ENCODE measurements around the gene HACD4.
"Not testable (repeated sequence)": the region's sequence is repeated elsewhere in the genome, so short reads cannot be mapped to it uniquely, and the experiment has no call there.

Gene HACD4

GRCh38 chr9:21016701-21017491 is 14.5 kb downstream of the HACD4 start:
- no peak for DNase-seq (ENCODE audit: low read depth)

- no peak for DNase-seq (ENCODE audit: low read depth)
Observed at GRCh38 chr9:21015995-21016394, 15.4 kb downstream of the HACD4 start.

DNA sequence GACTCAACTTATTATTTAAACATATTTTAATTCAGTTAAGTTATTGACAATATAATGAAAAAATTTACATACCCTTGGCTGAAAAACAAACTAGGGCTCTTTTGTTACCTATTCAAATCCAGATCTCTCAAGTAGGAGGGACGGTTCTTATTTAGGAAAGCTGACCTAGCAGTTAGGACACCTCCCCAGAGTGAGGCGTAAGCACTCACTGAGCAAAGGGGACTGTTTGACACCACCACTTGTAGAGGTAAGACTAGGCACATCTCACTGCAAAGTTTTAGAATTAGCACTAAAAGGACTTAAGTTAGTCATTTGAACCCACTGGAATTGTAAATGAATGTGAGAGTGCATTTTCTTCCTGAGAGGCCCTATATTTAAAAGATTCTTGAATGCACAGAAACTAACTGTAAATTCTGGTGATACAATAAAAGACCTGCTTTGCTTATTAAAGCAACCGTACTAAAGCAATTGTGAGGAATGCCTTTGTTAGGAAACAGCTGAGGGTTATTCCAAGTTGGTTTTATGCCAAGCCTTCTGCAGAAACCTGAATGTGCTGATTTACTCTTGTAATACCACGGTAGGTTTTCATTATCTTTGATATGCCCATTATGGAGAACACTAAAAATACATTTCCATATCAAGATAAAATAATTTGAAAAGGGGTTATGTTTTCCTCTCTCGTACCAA is 16.2 kb downstream of the HACD4 start:
- no peak for DNase-seq (ENCODE audit: low read depth)

GRCh38 chr9:21002040-21002439 is 29.4 kb downstream of the HACD4 start:
- DNase-seq (ENCODE audit: low read depth) = no peak

- no peak for DNase-seq (ENCODE audit: low read depth)
Observed at GRCh38 chr9:21001581-21001980, 29.9 kb downstream of the HACD4 start.

- DNase-seq (ENCODE audit: low read depth) = no peak
Observed at GRCh38 chr9:20997503-20998076, 33.9 kb downstream of the HACD4 start.

DNA sequence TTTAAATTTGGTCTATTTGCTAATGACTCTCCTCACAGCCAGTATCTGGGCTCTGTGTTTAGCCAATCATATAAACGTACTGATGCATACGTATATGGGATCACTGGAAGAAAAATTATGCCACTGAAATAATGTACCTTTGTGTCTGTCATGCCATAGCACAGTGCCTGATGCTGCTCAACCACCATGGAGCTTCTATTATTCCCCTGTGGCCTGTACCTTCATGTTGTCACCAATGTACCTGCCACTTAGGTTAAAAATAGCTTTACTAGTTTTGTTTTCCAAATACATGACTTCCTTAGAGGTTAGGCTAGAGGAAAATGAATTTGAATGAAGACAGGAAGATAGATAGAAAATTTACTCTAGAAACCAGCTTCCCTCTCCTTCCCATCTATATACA is 34.6 kb downstream of the HACD4 start:
- DNase-seq (ENCODE audit: low read depth) = no peak

- DNase-seq (ENCODE audit: low read depth) = no peak
Observed at GRCh38 chr9:20995616-20996015, 35.8 kb downstream of the HACD4 start.

- DNase-seq (ENCODE audit: low read depth) = no peak
Observed at GRCh38 chr9:20994486-20994885, 37.0 kb downstream of the HACD4 start.

GRCh38 chr9:20990867-20991266 is 40.6 kb downstream of the HACD4 start:
- no peak for DNase-seq (ENCODE audit: low read depth)

DNA sequence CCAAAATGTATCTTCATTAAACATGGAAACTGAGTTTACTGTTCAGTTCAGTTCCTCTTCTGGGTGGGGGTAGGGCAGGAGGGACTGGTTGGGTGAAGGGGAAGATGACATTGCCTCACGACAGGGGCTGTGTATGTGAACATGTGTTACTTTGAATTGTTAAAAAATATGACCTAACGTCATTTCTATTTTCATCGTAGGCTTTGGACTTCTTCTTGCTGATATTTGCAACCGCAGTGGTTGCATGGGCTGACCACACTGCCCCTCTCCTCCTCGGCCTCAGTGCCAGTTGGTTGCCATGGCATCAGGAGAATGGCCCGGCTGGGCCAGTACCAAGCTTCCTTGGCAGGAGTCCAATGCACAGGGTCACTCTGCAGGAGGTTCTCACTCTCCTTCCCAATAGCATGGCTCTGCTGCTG is 41.5 kb downstream of the HACD4 start:
- DNase-seq (ENCODE audit: low read depth) = no peak

- DNase-seq (ENCODE audit: low read depth) = no peak
Observed at GRCh38 chr9:20988671-20989315, 42.6 kb downstream of the HACD4 start.

DNA sequence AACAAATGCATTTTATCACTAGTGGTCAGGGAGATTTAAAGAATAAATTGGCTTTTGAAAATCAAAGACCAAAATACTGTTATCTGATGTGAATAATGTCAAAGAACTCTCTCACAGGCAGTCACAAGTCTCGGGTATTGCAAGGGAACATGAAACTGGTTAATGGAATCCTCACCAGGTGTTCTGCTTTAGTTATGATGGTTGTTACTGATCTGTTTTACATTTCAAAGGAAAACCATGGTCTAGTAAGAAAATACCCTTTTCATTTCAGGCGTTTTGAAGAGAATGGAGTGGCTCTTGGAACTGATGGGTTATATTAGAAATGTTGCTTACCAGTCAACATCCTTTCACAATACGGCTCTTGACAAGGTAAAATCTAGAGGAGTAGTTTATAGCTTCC is 43.4 kb downstream of the HACD4 start:
- no peak for DNase-seq (ENCODE audit: low read depth)

GRCh38 chr9:20987521-20987920 is 43.9 kb downstream of the HACD4 start:
- DNase-seq (ENCODE audit: low read depth) = no peak

DNA sequence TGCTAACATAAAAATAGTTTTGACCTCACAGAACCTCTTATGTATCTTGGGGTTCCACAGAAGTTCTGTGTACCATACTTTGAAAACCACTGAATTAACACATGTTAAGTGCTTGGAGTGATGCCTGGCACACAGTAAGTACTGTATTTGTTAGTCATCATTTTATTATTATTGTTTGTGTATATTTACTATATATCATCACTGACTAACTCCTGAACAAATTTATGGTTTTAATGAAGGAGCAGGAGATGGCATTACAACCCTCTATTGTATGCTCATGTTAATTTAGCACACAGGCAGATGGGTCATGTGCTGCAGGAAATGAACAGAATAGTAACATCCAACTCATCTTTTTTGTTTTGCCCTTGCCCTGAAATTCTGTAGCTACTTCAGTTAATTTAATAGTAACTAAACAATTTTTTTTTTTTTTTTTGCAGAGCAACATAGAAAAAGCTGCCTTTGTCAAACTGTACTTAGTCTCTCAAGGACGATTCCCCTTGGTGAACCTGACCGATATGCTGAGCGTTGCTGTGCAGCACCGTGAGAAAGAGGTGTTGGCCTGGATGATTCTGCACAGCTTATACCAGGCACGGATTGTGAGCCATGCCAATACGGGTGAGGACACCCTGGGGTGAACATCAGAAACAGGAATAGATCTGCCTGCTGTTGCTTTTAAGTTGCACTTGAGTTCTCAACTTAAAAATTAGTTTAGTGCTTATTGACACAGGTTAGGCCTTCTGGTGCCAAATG is 45.4 kb downstream of the HACD4 start:
- DNase-seq (ENCODE audit: low read depth) = no peak

DNA sequence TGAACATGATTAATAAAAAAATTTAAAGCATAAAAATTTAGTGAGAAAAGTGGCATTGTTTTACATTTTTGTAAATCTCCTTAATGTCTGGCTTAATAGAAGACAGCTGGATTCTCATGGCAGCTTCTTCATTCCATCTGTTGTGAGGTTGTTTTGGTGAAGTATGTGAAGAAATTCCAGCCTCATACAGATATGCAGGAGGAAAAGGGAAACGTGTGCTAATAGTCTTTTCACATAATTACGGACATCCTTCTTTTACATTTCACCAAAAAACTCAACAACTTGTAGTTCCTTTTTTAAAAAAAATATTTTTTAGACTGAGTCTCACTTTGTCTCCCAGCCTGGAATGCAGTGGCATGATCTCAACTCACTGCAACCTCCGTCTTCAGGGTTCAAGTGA is 46.9 kb downstream of the HACD4 start:
- DNase-seq (ENCODE audit: low read depth) = no peak

DNA sequence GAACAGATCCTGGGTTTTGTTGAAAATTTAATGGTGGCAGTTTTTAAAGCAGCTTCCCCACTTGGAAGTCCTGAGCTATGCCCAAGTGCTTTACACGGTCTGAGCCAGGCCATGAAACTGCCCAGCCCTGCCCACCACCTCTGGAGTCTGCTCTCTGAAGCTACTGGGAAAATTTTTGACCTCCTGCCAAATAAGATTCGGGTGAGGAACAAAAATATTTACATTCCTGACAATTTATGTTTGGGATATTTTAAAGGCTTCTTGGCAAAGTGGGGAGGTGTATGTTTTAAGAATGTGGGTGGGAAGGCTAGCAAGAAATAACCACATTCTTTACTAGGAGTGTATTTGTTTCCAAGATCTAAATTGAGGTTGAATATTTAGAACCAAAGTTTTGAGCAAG is 50.0 kb downstream of the HACD4 start:
- DNase-seq (ENCODE audit: low read depth) = no peak

DNA sequence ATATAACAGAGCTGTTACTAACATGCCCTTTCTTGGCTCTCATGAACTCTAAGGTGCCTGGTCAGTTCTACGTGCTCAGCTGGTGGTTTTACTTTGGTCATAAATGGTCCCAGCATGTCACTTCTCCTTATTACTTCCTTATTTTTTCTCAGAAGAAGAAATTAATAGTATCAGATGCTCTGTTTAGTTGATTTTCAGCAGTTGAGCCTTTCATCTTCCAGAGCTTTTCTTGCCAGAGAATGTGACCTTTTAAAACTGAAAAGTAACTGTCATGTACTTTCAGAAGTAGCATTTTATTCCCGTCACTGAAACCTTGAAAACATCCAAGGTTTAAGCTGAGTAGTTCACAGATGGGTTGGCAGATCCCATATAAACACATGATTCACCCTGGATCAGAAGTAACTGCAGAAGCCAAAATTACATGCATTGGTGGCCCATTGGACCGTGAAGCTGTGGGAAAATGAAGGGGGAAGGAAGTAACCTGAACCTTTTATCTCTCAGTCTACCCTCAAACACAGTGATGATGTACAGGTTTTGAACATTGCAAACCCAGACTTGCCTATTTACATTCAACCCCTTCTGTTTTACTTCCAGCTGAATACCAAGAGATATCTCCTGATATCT is 50.5 kb downstream of the HACD4 start:
- no peak for DNase-seq (ENCODE audit: low read depth)

- no peak for DNase-seq (ENCODE audit: low read depth)
Observed at GRCh38 chr9:20978249-20978648, 53.2 kb downstream of the HACD4 start.

DNA sequence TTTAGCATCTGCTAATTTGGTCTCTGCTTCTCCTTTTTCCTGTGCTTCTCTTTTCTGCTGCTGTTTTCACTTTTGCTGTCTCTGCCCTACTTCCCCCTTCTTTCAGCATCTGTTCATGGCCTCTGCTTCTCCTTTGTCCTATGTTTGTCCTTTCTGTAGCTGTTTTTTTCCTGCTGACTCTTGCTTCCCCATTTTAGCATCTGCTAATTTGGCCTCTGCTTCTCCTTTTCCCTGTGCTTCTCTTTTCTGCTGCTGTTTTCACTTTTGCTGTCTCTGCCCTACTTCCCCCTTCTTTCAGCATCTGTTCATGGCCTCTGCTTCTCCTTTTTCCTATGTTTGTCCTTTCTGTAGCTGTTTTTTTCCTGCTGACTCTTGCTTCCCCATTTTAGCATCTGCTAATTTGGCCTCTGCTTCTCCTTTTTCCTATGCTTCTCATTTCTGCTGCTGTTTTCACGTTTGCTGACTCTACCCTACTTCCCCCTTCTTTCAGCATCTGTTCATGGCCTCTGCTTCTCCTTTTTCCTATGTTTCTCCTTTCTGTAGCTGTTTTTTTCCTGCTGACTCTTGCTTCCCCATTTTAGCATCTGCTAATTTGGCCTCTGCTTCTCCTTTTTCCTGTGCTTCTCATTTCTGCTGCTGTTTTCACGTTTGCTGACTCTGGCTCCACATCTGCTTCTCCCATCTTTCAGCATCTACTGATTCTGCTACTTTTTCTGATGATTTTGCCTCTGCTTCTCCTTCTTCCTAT is 57.1 kb downstream of the HACD4 start:
- not testable (repeated sequence) for DNase-seq (ENCODE audit: low read depth)
